Measurements from ENCODE around the gene MZF1. TPM values are rescaled to one million over a fixed set of nuclear protein-coding genes. Genes with fewer than 3 reads are reported as not detected.

Gene MZF1
- total and polyA plus RNA-seq, 2 experiments from 2014 or later, result 9.0 to 20.8 TPM

- no peaks in the 10 kb centered on the region for H3K27me3 ChIP-seq (replicated peaks; ENCODE audit: insufficient read depth)
- H3K4me3 ChIP-seq, result peak overlapping the region; percentile 61
- H3K4me1 ChIP-seq (ENCODE audit: insufficient read depth), result peaks cover 18% of the 10 kb centered on the region
- peaks cover 7% of the 10 kb centered on the region for H3K79me2 ChIP-seq (ENCODE audit: insufficient read depth)
- H3K9me3 ChIP-seq (ENCODE audit: low read depth), result no peaks in the 10 kb centered on the region
- 0 out of 2 replicates have a peak overlapping the region, but pooled peaks have one; percentile 2 for H3K27ac ChIP-seq
- H2AFZ ChIP-seq, result peak overlapping the region; percentile 43; the same call in 1 of the 2 replicates
- in situ Hi-C loops (cut with MboI), result no loop called here
- peak; percentile 74 for DNase-seq
- peak overlapping the region; percentile 75 for H3K4me2 ChIP-seq (ENCODE audit: unreplicated experiment)
- H3K9ac ChIP-seq, result peak overlapping the region; percentile 65
- no peaks in the 10 kb centered on the region for H3K9me2 ChIP-seq (ENCODE audit: insufficient read depth)
- 3 to 6% methylated on average over 61 to 73 of the region's 107 CpGs for WGBS, 2 experiments (ENCODE audit: low coverage in 1 of 2, low lambda C conversion rate in 2 of 2, missing lambda C conversion rate in 2 of 2)
- peaks cover 34% of the 10 kb centered on the region for H3F3A ChIP-seq (ENCODE audit: insufficient read depth)
- no peaks in the 10 kb centered on the region for H4K20me1 ChIP-seq (ENCODE audit: insufficient read depth)
- TF ChIP-seq EZH2phosphoT487 (IDR thresholded peaks at IDR 0.05; ENCODE audit: insufficient read depth, low read depth) (no peak), EZH2 (IDR thresholded peaks at IDR 0.05; ENCODE audit: insufficient read depth, poor library complexity, severe bottlenecking) (no peak)
- no peaks in the 10 kb centered on the region; the same call in 1 of the 2 replicates for H3K36me3 ChIP-seq (ENCODE audit: low read depth)
Observed at GRCh38 chr19:58562122-58563033, 10.8 kb downstream of the MZF1 start.

GRCh38 chr19:58561373-58562121, 11.6 kb downstream of the MZF1 start:
- no peak overlapping the region for H3K27ac ChIP-seq
- no peak overlapping the region for H2AFZ ChIP-seq
- H4K20me1 ChIP-seq (ENCODE audit: insufficient read depth), result no peaks in the 10 kb centered on the region
- peak overlapping the region; percentile 61; the same call in 1 of the 2 replicates for H3K4me3 ChIP-seq
- peaks cover 18% of the 10 kb centered on the region for H3K4me1 ChIP-seq (ENCODE audit: insufficient read depth)
- no peaks in the 10 kb centered on the region; the same call in 1 of the 2 replicates for H3K36me3 ChIP-seq (ENCODE audit: low read depth)
- TF ChIP-seq EZH2phosphoT487 (IDR thresholded peaks at IDR 0.05; ENCODE audit: insufficient read depth, low read depth) (no peak), EZH2 (IDR thresholded peaks at IDR 0.05; ENCODE audit: insufficient read depth, poor library complexity, severe bottlenecking) (no peak)
- no peaks in the 10 kb centered on the region for H3K27me3 ChIP-seq (replicated peaks; ENCODE audit: insufficient read depth)
- 28 to 30% methylated on average over 15 to 16 of the region's 16 CpGs for WGBS, 2 experiments (ENCODE audit: low coverage in 1 of 2, low lambda C conversion rate in 2 of 2, missing lambda C conversion rate in 2 of 2)
- peak overlapping the region; percentile 75 for H3K4me2 ChIP-seq (ENCODE audit: unreplicated experiment)
- no peak for DNase-seq
- H3F3A ChIP-seq (ENCODE audit: insufficient read depth), result peaks cover 34% of the 10 kb centered on the region
- H3K9me2 ChIP-seq (ENCODE audit: insufficient read depth), result no peaks in the 10 kb centered on the region
- H3K9ac ChIP-seq, result peak overlapping the region; percentile 65
- H3K9me3 ChIP-seq (ENCODE audit: low read depth), result no peaks in the 10 kb centered on the region
- H3K79me2 ChIP-seq (ENCODE audit: insufficient read depth), result peaks cover 16% of the 10 kb centered on the region
- in situ Hi-C loops (cut with MboI), result no loop called here

GRCh38 chr19:58560921-58561320, 12.2 kb downstream of the MZF1 start:
- in situ Hi-C loops (cut with MboI), result no loop called here
- Histone ChIP-seq H3K27ac (no peak overlapping the region), H3K4me3 (no peak overlapping the region), H3K4me1 (ENCODE audit: insufficient read depth) (peaks cover 21% of the 10 kb centered on the region), H3F3A (ENCODE audit: insufficient read depth) (peaks cover 34% of the 10 kb centered on the region), H3K36me3 (ENCODE audit: low read depth) (peaks cover 3% of the 10 kb centered on the region; the same call in 1 of the 2 replicates), H3K27me3 (replicated peaks; ENCODE audit: insufficient read depth) (no peaks in the 10 kb centered on the region), H3K4me2 (ENCODE audit: unreplicated experiment) (no peak overlapping the region), H4K20me1 (ENCODE audit: insufficient read depth) (no peaks in the 10 kb centered on the region), H3K9ac (no peak overlapping the region), H2AFZ (no peak overlapping the region), H3K79me2 (ENCODE audit: insufficient read depth) (peaks cover 22% of the 10 kb centered on the region), H3K9me2 (ENCODE audit: insufficient read depth) (no peaks in the 10 kb centered on the region), H3K9me3 (ENCODE audit: low read depth) (no peaks in the 10 kb centered on the region)
- TF ChIP-seq EZH2 (IDR thresholded peaks at IDR 0.05; ENCODE audit: insufficient read depth, poor library complexity, severe bottlenecking), result no peak
- no peak for TF ChIP-seq EZH2phosphoT487 (IDR thresholded peaks at IDR 0.05; ENCODE audit: insufficient read depth, low read depth)
- DNase-seq, result no peak

Measured in GM23248 (cell line).